ENCODE data around the gene PUM1.

PUM1 gene

GRCh38 chr1:30906631-30907441, 158.7 kb downstream of the PUM1 start:
- DNase-seq (ENCODE audit: low read depth in 2 of 2), result no peak

DNA sequence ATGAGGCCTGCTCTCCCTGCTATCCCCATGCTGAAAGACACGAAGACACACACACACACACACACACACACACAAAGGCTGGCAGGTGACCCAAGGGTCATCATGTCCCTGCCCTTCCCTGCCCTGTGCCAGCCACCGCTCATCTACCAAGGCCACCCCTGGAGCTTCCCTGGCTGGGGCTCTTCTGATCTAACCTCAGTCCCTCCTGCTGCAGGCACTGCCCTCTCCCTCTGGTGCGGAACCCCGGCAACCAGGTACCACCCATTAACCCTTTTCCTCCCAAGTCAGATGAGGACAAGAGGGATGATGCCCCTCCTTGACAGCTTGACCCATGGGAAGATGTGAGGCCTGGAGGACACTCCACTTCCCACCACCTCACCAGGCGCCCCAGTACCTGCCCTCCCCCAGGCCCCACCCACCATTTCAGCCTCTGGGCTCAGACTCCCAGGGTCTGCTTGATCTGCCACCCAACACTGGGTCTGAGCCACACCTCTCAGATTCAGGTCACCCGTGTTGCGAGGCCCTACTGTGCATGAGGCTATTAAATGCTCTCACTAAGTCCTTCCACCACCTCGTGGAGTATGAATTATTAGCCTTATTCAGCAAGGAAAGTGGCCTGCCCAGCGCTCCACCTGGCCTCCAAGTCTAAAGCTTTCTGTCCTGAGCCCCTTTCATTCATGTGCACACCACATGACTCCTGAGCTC, 159.4 kb downstream of the PUM1 start:
- no peak for DNase-seq (ENCODE audit: low read depth in 2 of 2)

GRCh38 chr1:30905403-30905802, 160.1 kb downstream of the PUM1 start:
- DNase-seq (ENCODE audit: low read depth in 2 of 2), result no peak

DNA sequence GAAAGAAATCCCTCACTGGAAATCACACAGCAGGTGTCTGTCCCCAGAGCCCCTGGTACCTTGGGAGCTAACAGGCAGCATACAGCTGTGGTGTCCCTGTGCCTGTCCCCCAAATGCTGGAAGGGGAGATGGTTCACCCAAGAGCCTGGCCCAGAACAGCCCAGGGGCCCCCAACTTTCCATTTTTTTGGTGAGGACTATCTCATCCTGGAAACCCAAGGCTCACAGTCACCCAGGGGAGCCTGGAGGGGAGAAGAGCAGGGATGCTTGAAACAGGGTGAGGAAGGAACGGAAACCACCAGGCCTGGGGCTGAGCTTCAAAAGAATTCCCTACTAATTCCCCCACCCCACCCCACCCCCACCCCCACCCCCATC, 160.6 kb downstream of the PUM1 start:
- no peak for DNase-seq (ENCODE audit: low read depth in 2 of 2)

GRCh38 chr1:30904191-30904961, 161.1 kb downstream of the PUM1 start:
- DNase-seq (ENCODE audit: low read depth in 2 of 2), result no peak

DNA sequence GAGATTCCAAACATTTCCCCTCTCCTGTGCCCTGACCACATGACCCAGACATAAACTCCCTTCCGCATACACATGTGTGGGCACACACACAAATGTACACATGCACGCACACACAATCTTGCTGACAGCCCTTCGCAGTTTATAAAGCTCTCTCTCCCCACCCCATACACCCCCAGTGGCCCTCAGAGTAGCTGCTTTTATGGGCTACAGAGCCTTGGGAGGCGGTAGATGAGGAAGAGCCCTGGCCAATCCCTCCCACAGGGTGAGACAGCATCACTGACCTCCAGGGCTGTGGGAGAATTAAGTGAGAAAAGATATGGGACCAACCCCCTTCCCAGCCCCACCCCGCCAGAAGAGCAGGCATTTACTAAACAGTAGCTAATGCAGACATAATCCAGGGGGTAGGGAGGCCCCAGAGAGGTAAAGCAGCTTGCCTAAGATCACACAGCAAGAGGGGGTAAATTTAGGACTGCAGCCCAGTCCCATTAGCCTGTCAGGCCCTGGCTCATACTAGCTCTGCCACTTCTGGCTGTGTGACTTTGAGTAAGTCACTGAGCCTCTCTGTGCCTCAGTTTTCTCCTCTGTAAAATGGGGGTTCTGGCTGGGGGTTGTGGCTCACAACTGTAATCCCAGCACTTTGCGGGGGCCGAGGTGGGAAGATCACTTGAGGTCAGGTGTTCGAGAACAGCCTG, 162.0 kb downstream of the PUM1 start:
- no peak for DNase-seq (ENCODE audit: low read depth in 2 of 2)

DNA sequence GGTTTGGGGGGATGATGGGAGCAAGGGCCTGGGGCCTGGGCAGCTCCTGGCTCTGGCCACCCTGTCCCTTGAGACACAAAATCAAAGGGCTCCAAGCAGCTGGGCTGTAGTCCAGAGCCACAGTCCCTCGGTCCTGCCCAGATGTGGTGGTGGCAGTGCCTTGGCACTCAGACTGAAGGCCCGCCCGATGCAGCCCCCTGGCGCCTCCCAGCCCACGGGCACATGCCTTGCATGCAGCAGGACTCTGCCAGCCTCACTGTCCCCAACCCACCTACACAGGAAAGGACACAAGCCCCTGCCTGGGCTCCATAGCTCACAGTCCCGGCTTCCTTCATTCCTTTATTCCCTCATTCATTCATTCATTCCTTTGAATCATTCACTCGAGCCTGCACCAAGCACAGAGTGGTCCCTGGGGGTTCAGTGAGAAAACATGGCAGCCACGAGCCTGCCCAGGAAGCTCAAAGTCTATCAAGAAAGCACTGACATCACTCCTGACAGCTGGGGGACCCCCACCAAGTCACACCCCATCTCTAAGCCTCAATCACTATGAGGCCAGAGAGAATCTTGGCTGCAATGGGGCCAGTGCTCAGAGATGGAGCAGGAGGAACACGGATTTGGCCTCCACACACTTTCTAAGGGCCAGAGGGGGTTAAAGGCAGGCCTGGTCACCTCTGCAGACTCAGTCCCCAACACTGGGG, 162.8 kb downstream of the PUM1 start:
- no peak for DNase-seq (ENCODE audit: low read depth in 2 of 2)

- DNase-seq (ENCODE audit: low read depth in 2 of 2), result no peak
Measured at GRCh38 chr1:30901798-30902581, 163.5 kb downstream of the PUM1 start.

DNA sequence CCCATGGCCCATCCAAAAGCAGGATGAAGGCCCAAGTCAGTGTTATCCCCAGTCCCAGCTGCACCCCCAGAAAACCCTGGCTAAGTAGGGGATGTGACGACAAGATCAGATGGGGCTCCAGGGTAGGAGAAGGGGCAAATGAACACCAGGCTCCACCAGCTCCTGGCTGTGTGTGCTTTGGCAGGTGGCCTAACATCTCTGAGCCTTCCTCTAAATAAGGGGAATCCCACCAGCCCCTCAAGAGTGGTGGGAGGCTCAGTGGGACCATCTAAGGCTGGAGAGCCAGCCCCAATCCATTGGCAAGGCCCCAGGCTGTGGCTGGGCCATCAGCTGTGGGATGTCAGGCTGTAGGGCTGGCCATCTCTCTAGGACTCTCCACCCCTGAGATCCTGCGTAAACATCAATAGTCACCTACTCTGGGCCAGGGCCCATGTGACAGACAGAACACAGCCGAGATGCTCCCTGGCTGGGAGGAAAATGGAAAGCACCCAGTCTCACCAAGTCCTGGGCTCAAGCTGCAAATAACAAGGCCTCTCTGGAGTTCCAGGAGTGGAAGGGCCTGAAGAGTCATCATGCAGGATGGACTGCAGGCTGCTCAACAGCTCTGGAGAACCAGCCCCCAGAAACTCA, 164.5 kb downstream of the PUM1 start:
- DNase-seq (ENCODE audit: low read depth in 2 of 2), result no peak

DNA sequence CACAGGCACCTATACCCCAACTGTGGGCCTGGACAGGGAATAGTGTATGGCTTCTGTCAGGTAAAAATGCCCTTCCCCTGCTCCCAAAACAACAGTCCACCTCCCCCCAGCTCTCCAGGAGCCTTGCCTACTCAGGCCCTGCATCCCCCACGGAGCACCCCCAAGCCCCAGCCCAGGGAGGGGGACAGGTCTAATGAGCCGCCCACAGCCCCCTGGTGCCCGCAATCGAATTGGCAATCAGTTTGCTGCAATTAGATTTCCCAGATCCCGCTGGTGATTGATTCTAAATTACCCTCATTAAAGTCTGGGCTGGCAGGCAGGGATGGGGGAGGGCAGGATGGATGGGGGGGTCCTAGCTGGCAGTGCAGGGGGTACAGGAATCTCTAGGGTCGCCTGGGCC, 165.0 kb downstream of the PUM1 start:
- no peak for DNase-seq (ENCODE audit: low read depth in 2 of 2)

GRCh38 chr1:30899577-30900389, 165.7 kb downstream of the PUM1 start:
- DNase-seq (ENCODE audit: low read depth in 2 of 2), result no peak

DNA sequence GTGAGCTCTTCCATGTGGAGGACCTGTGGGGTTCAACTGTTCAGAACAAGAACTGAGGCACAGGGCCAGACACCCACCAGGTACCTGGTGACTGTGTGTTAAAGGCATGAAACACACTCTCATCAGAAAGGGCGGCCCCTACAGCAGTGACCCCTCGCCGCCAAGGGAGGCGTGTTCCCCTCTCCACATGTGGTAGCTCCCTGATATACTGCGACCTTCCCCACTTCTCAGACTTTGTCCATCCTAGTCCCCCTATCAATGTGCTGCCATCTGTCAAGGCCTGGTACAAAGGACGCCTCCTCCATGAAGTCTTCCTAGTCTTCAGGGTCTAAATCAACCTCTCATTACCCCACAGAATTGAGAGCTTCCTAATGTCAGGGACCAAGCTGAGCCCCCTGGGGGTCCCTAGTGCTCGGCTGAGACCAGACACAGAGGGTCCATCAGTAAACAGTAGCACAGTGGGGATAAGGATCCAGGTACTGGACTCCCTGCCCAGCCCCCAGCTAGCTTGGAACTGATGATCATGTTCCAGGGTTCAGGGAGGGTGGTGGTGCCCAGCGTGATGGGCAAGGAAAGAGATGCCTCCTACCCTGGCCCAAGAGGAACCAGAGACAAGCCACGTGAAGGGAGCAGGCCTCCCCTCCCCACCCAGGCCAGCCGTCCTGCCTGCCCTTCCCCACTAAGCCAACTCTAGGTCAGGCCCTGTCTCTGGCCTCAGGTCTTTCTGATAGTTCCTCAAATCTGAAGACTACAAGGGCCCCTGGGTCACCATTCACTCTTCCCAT, 167.3 kb downstream of the PUM1 start:
- no peak for DNase-seq (ENCODE audit: low read depth in 2 of 2)

GRCh38 chr1:30896905-30897304, 168.6 kb downstream of the PUM1 start:
- DNase-seq (ENCODE audit: low read depth in 2 of 2), result no peak

DNA sequence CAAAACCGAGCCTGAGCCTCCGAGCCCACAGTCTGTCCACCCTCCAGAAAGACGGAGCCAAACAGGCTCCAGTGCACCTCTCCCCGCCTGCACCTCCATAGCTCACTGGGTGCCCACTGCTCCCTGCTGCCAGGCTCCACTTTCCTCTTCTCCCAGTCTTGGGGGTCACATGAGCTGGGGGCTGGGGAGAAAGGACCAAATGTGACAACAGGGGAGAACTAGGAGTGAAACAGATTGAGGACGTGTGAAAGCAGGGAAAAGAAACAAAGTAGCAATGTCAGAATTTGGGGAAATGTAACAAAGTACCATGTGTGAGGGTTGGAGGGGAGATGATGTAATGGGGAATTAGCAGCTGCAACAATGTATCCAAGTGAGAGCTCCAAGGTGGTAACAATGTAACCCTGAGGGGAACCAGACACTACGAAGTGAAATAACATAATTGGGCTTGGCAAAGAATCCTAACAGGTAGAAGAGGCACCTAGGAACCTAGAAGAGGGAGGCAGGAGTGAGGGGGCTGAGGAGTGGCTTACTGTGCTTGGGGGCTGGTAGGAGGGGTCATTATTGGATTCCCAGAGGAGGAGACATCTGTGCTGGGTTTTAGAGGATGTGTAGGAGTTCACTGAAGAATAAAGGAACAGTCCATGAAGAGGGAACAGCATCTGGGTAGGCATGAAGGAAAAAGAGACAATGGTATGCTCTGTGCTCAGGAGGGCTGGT, 169.4 kb downstream of the PUM1 start:
- DNase-seq (ENCODE audit: low read depth in 2 of 2), result peak in 1 of 2 experiments; percentile 35

DNA sequence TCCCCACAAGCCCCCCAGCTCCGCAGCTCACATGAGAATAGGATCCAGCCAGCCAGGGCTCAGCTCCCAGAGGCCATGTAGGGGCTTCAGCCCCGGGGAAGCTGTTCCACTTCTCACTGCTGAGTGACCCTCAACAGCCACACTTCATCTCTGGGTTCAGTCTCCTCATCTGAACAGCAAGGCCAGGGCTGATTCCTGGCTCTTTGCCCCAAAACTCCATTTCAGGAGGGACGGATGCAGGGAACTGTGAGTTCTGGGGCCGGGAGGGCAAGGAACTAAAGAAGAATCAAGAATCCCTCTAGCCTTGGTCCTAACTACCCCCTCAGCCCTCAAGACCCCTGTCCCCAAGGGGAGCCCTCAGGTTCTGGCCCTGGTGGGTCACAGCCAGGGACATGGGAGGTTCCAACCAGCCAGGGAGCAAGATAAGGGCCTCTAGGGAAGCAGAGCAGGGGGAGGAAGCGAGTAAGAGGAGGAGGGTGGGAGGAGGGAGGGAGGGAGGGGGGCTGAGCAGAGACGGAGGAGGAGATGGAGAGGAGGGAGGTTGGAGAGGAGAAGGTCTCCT, 170.1 kb downstream of the PUM1 start:
- DNase-seq (ENCODE audit: low read depth in 2 of 2), result no peak

GRCh38 chr1:30894508-30894973, 171.0 kb downstream of the PUM1 start:
- no peak for DNase-seq (ENCODE audit: low read depth in 2 of 2)

GRCh38 chr1:30893776-30894507, 171.6 kb downstream of the PUM1 start:
- no peak for DNase-seq (ENCODE audit: low read depth in 2 of 2)
